K562 (cell line): ENCODE measurements around the gene KRT71. TPM values are rescaled to one million over a fixed set of nuclear protein-coding genes. Genes with fewer than 3 reads are reported as not detected.

Experiments used
- polyA plus RNA-seq, 8 experiments: library from polyadenylated mRNA; depleted of rRNA in 4 of 8; stranded (reverse) in 5 of 8; unstranded in 3 of 8; fragments of >200 nt; fragmentation: Nextera tagmentation in 2 of 8; fragmentation: Illumina TruSeq in 1 of 8; extraction: Ambion mirVana in 2 of 8; extraction: Trizol in 1 of 8; gene quantifications; 2 replicates each; pipeline versions ENCODE4 v1.2.1 to v1.2.3, GENCODE V29; 2011 to 2014; ENCODE audit warnings: inconsistent platforms in 1 of 8, missing spikeins in 1 of 8
- total RNA-seq, 7 experiments: library from RNA; depleted of rRNA in 6 of 7; stranded (reverse); fragments of >200 nt in 6 of 7; fragmentation: Illumina TruSeq in 2 of 7; extraction: Trizol in 2 of 7; gene quantifications; 2 replicates each; pipeline versions ENCODE4 v1.2.1 to v1.2.3, GENCODE V29; 2011 to 2021; ENCODE audit warnings: low replicate concordance in 1 of 7
- TF ChIP-seq, protein P1 (sequence below): fragments of 200-600 bp; sonication (generic); IDR thresholded peaks from one replicate; pipeline ENCODE4 v1.6.1; 2012; ENCODE audit warnings: mild to moderate bottlenecking, low read depth, low read length, inconsistent platforms

The KRT71 gene
- total and polyA plus RNA-seq, 9 of the 15 experiments (the other 6 are each of a cell fraction or from before 2014, with no cell fraction given): not detected

DNA sequence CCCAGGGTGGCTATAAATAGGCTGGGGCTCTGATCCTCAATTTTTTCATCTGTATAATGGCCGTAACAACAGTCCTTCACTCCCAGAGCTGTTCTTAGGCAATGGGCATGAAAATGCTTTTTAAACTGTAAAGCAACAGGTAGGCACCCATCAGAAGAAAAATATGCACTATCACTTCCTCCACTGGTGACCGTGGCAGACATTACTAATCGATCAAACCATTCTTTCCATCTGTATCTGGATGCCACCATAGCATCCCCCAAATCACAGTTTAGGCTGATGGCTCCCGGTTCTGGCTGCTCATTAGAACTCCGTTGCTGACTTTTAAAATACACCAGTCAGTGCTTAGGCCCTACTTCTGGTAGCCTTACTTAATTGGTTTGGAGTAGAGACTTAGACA is 11.2 kb downstream of the KRT71 start (continued):
- TF ChIP-seq, protein P1, sequence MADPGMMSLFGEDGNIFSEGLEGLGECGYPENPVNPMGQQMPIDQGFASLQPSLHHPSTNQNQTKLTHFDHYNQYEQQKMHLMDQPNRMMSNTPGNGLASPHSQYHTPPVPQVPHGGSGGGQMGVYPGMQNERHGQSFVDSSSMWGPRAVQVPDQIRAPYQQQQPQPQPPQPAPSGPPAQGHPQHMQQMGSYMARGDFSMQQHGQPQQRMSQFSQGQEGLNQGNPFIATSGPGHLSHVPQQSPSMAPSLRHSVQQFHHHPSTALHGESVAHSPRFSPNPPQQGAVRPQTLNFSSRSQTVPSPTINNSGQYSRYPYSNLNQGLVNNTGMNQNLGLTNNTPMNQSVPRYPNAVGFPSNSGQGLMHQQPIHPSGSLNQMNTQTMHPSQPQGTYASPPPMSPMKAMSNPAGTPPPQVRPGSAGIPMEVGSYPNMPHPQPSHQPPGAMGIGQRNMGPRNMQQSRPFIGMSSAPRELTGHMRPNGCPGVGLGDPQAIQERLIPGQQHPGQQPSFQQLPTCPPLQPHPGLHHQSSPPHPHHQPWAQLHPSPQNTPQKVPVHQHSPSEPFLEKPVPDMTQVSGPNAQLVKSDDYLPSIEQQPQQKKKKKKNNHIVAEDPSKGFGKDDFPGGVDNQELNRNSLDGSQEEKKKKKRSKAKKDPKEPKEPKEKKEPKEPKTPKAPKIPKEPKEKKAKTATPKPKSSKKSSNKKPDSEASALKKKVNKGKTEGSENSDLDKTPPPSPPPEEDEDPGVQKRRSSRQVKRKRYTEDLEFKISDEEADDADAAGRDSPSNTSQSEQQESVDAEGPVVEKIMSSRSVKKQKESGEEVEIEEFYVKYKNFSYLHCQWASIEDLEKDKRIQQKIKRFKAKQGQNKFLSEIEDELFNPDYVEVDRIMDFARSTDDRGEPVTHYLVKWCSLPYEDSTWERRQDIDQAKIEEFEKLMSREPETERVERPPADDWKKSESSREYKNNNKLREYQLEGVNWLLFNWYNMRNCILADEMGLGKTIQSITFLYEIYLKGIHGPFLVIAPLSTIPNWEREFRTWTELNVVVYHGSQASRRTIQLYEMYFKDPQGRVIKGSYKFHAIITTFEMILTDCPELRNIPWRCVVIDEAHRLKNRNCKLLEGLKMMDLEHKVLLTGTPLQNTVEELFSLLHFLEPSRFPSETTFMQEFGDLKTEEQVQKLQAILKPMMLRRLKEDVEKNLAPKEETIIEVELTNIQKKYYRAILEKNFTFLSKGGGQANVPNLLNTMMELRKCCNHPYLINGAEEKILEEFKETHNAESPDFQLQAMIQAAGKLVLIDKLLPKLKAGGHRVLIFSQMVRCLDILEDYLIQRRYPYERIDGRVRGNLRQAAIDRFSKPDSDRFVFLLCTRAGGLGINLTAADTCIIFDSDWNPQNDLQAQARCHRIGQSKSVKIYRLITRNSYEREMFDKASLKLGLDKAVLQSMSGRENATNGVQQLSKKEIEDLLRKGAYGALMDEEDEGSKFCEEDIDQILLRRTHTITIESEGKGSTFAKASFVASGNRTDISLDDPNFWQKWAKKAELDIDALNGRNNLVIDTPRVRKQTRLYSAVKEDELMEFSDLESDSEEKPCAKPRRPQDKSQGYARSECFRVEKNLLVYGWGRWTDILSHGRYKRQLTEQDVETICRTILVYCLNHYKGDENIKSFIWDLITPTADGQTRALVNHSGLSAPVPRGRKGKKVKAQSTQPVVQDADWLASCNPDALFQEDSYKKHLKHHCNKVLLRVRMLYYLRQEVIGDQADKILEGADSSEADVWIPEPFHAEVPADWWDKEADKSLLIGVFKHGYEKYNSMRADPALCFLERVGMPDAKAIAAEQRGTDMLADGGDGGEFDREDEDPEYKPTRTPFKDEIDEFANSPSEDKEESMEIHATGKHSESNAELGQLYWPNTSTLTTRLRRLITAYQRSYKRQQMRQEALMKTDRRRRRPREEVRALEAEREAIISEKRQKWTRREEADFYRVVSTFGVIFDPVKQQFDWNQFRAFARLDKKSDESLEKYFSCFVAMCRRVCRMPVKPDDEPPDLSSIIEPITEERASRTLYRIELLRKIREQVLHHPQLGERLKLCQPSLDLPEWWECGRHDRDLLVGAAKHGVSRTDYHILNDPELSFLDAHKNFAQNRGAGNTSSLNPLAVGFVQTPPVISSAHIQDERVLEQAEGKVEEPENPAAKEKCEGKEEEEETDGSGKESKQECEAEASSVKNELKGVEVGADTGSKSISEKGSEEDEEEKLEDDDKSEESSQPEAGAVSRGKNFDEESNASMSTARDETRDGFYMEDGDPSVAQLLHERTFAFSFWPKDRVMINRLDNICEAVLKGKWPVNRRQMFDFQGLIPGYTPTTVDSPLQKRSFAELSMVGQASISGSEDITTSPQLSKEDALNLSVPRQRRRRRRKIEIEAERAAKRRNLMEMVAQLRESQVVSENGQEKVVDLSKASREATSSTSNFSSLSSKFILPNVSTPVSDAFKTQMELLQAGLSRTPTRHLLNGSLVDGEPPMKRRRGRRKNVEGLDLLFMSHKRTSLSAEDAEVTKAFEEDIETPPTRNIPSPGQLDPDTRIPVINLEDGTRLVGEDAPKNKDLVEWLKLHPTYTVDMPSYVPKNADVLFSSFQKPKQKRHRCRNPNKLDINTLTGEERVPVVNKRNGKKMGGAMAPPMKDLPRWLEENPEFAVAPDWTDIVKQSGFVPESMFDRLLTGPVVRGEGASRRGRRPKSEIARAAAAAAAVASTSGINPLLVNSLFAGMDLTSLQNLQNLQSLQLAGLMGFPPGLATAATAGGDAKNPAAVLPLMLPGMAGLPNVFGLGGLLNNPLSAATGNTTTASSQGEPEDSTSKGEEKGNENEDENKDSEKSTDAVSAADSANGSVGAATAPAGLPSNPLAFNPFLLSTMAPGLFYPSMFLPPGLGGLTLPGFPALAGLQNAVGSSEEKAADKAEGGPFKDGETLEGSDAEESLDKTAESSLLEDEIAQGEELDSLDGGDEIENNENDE: no peak
